K562 (cell line): Measurements from ENCODE around the gene NOLC1. TPM values are rescaled to one million over a fixed set of nuclear protein-coding genes. Genes with fewer than 3 reads are reported as not detected.
A peak's percentile ranks its signal among the peaks of the same experiment; 100 is the strongest.

Source experiments
- ATF2 ChIP-seq: sonication (generic); formaldehyde crosslinking; IDR thresholded peaks from 2 replicates; pipeline ENCODE4 v1.8.1; 2022; ENCODE audit warnings: missing genetic modification reagents
- CAMTA2 ChIP-seq: fragments of 250-450 bp; sonication (Bioruptor Pico); conservative IDR thresholded peaks from 2 replicates; pipeline ENCODE4 v1.5.1; 2022
- CEBPG ChIP-seq, 3 experiments: fragments of 200-800 bp in 1 of 3; sonication (Bioruptor generic) in 1 of 3; sonication (generic) in 1 of 3; formaldehyde crosslinking in 1 of 3; IDR thresholded peaks in 2 of 3; conservative IDR thresholded peaks in 1 of 3; 2 replicates each; pipeline versions ENCODE4 v1.6.1 to v1.8.0; 2016 to 2022; ENCODE audit warnings: missing compliant biosample characterization in 2 of 3, missing genetic modification characterization in 2 of 3, mild to moderate bottlenecking in 1 of 3, missing genetic modification reagents in 1 of 3
- CHD1 ChIP-seq: fragments of 200-600 bp; sonication (generic); IDR thresholded peaks from one replicate; pipeline ENCODE4 v1.6.1; 2012; ENCODE audit warnings: mild to moderate bottlenecking, moderate library complexity, low read length, inconsistent platforms
- CXXC5 ChIP-seq: fragments of 250-450 bp; sonication (Bioruptor Pico); IDR thresholded peaks from 2 replicates; pipeline ENCODE4 v1.8.0; 2022; ENCODE audit warnings: inconsistent platforms, mild to moderate bottlenecking, moderate library complexity
- DEAF1 ChIP-seq: fragments of 450-650 bp; formaldehyde crosslinking; IDR thresholded peaks from 2 replicates; pipeline ENCODE4 v1.4.0; 2020; ENCODE audit warnings: mild to moderate bottlenecking, moderate library complexity
- HDAC1 ChIP-seq, 2 experiments: fragments of 450-650 bp; IDR thresholded peaks; 2 replicates each; pipeline ENCODE4 v1.6.1; 2016 to 2017; ENCODE audit warnings: inconsistent platforms in 1 of 2, mild to moderate bottlenecking in 1 of 2, moderate library complexity in 1 of 2
- L3MBTL2 ChIP-seq: fragments of 450-650 bp; IDR thresholded peaks from 2 replicates; pipeline ENCODE4 v1.6.1; 2016; ENCODE audit warnings: mild to moderate bottlenecking, moderate library complexity
- MNT ChIP-seq, 2 experiments: fragments of 450-650 bp; conservative IDR thresholded peaks; 2 replicates each; pipeline ENCODE4 v1.6.1; 2017; ENCODE audit warnings: mild to moderate bottlenecking in 2 of 2, moderate library complexity in 2 of 2
- MTF1 ChIP-seq: fragments of 250-450 bp; sonication (Bioruptor Pico); IDR thresholded peaks from 2 replicates; pipeline ENCODE4 v1.9.0; 2021; ENCODE audit warnings: moderate library complexity, mild to moderate bottlenecking, inconsistent platforms, borderline replicate concordance
- PBX2 ChIP-seq, 2 experiments: IDR thresholded peaks in 1 of 2; conservative IDR thresholded peaks in 1 of 2; 2 replicates each; pipeline ENCODE4 v1.6.1; 2016; ENCODE audit warnings: low read depth in 2 of 2, mild to moderate bottlenecking in 1 of 2, missing compliant biosample characterization in 1 of 2, missing genetic modification characterization in 1 of 2, moderate library complexity in 1 of 2
- RBM15 ChIP-seq: fragments of 200-400 bp; formaldehyde crosslinking; IDR thresholded peaks from 2 replicates; pipeline ENCODE4 v1.6.1; 2018; ENCODE audit warnings: mild to moderate bottlenecking, low read length, moderate library complexity; ENCODE audit not compliant: insufficient read depth
- RBM25 ChIP-seq: fragments of 200-400 bp; formaldehyde crosslinking; IDR thresholded peaks from 2 replicates; pipeline ENCODE4 v1.6.1; 2018; ENCODE audit warnings: low read length, low read depth, moderate library complexity; ENCODE audit not compliant: severe bottlenecking
- TFAP4 ChIP-seq: sonication (generic); formaldehyde crosslinking; IDR thresholded peaks from 2 replicates; pipeline ENCODE4 v1.8.0; 2022; ENCODE audit warnings: missing genetic modification reagents, mild to moderate bottlenecking, moderate library complexity, borderline replicate concordance
- ZNF324 ChIP-seq: fragments of 250-450 bp; sonication (Bioruptor Pico); IDR thresholded peaks from 2 replicates; pipeline ENCODE4 v1.4.0; 2020; ENCODE audit warnings: mild to moderate bottlenecking
- ZNF551 ChIP-seq: fragments of 250-450 bp; sonication (Bioruptor Pico); IDR thresholded peaks from 2 replicates; pipeline ENCODE4 v1.5.0; 2021; ENCODE audit warnings: mild to moderate bottlenecking, moderate library complexity
- ZNF583 ChIP-seq: fragments of 250-450 bp; sonication (Bioruptor Pico); IDR thresholded peaks from 2 replicates; pipeline ENCODE4 v1.4.0; 2020
- polyA plus RNA-seq, 8 experiments: library from polyadenylated mRNA; depleted of rRNA in 4 of 8; stranded (reverse) in 5 of 8; unstranded in 3 of 8; fragments of >200 nt; fragmentation: Nextera tagmentation in 2 of 8; fragmentation: Illumina TruSeq in 1 of 8; extraction: Ambion mirVana in 2 of 8; extraction: Trizol in 1 of 8; gene quantifications; 2 replicates each; pipeline versions ENCODE4 v1.2.1 to v1.2.3, GENCODE V29; 2011 to 2014; ENCODE audit warnings: inconsistent platforms in 1 of 8, missing spikeins in 1 of 8
- total RNA-seq, 7 experiments: library from RNA; depleted of rRNA in 6 of 7; stranded (reverse); fragments of >200 nt in 6 of 7; fragmentation: Illumina TruSeq in 2 of 7; extraction: Trizol in 2 of 7; gene quantifications; 2 replicates each; pipeline versions ENCODE4 v1.2.1 to v1.2.3, GENCODE V29; 2011 to 2021; ENCODE audit warnings: low replicate concordance in 1 of 7

Gene NOLC1
- total and polyA plus RNA-seq, 9 of the 15 experiments (the other 6 are each of a cell fraction or from before 2014, with no cell fraction given), result 102 to 310 (median 165) TPM

- TF ChIP-seq TFAP4 (CRISPR knock-in tag), result peak; percentile 85
- TF ChIP-seq ATF2, result no peak
- TF ChIP-seq ZNF583 (CRISPR knock-in tag), result no peak
- no peak for TF ChIP-seq RBM25
- TF ChIP-seq RBM15, result no peak
- TF ChIP-seq CXXC5 (CRISPR knock-in tag), result peak; percentile 44; the same call in 1 of the 2 replicates
- TF ChIP-seq CEBPG (CRISPR knock-in tag; IDR thresholded peaks at IDR 0.05), result no peak
- TF ChIP-seq CEBPG (tag; conservative IDR thresholded peaks at IDR 0.05 in 1 of 2, IDR thresholded peaks at IDR 0.05 in 1 of 2), result no peak
- no peak for TF ChIP-seq CHD1
- TF ChIP-seq HDAC1 (IDR thresholded peaks at IDR 0.05), result peak in 1 of 2 experiments; percentile 85; a peak in 3 of 4 replicates
- TF ChIP-seq ZNF551 (CRISPR knock-in tag), result no peak
- peak; percentile 38; the same call in 1 of the 2 replicates for TF ChIP-seq L3MBTL2
- peak; percentile 34; the same call in 1 of the 2 replicates for TF ChIP-seq DEAF1 (CRISPR knock-in tag)
- no peak for TF ChIP-seq CAMTA2
- TF ChIP-seq PBX2 (CRISPR knock-in tag; IDR thresholded peaks at IDR 0.05; ENCODE audit: low read depth), result no peak
- no peak for TF ChIP-seq PBX2 (tag; conservative IDR thresholded peaks at IDR 0.05; ENCODE audit: low read depth)
- no peak for TF ChIP-seq MNT (conservative IDR thresholded peaks at IDR 0.05)
- TF ChIP-seq MTF1 (CRISPR knock-in tag), result no peak
- no peak for TF ChIP-seq ZNF324 (CRISPR knock-in tag)
Measured at GRCh38 chr10:102132563-102133372, 19.4 kb upstream of the NOLC1 start, which contains the start of gene PPRC1 (continued).
